ENCODE results near the gene TMEM38B.
A peak's percentile ranks its signal among the peaks of the same experiment; 100 is the strongest.
"Not testable (repeated sequence)": the region's sequence is repeated elsewhere in the genome, so short reads cannot be mapped to it uniquely, and the experiment has no call there.

Gene TMEM38B

DNA sequence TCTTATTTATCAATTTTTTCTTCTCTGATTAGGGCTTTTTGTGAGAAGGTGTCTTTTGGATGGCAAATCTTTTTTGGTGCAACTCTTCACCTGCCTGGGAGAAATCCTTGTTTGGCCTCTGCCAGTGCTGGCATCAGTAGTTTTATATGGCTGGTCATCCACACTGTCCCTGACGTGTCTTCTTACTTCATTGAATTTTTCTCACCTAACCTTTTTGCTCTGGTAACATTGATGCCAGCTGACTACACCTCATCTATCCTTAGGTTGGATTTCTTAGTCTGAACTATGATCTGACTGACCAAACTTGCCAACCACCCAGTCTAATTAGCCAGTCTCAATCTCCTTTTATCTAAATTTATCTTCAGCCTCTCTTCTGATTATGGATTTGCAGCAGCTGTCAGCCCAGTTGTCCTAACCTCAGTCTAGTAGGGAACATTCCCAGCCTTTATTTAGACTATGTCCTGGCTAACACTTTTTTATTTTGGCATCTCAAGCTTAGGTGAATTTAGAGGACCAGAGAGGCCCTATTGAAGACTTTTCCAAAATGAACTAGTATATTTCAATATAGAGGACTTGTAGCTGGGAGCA is 10.6 kb upstream of the TMEM38B start:
- DNase-seq, result no peak

DNA sequence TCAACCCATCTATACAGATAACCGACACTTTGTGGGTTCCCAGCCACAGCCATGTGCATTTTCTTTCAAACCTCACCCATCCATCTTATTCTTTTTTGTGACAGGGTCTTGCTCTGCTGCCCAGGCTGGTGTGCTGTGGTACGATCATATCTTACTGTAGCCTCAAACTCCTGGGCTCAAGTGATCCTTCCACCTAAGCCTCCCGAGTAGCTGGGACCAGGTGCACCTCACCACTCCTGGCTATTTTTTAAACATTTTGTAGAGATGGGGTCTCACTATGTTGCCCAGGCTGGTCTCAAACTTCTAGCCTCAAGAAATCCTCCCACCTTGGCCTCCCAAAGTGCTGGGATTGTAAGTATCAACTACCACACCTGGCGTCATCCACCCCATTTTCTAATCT is 7.4 kb upstream of the TMEM38B start:
- no peak for DNase-seq

DNA sequence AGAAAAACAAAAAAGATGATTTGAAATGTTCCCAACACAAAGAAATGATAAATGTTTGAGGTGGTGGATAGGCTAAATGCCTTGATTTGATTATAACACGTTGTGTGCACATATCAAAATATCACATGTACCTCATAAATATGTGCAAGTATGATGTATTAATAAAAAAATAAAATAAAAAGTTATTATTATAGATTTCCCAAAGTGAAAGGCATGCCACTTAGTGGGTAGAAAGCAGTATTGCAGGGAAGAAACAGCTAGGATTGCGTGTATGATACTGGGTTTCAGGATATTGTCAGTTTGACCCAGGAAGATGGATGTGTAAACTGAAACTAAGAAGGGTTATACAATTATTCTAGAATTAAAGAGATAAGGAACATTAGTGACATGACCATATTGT is 3.6 kb upstream of the TMEM38B start:
- DNase-seq, result no peak

DNA sequence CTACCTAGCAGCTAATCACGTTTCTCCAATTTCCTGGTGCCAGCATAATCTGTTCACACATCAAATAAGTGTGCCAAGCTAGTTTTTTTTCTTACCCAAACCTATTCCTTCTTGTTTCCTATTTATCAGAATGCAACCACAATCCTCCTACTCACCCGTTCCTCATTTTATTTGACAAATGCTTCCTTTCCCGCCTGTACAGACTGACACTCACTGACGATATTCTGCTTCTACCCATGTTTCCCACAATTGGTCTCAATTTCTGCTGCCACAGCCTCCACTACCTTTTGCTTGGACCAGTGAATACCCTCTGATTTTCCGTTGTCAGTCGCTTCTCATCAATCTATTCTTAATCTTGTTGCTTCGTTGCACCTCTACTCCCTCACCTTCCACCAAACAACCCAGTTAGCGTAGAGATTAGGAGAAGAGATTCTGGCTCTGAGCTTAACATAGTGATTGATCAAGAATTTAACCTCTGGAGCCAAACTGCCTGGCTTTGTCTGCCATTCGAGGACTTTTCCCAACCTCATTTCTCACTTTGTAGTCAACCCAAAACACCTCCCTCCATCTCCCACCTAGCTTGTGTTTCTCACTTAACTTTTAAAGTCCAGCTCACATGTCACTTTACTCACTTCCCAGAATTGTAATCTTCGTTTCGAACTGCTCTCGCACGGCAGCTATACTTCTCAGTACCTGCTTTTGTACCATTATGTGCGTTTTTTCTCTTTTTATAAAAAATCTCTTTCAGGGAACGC is 729 bp upstream of the TMEM38B start:
- peak; percentile 1 for DNase-seq

DNA sequence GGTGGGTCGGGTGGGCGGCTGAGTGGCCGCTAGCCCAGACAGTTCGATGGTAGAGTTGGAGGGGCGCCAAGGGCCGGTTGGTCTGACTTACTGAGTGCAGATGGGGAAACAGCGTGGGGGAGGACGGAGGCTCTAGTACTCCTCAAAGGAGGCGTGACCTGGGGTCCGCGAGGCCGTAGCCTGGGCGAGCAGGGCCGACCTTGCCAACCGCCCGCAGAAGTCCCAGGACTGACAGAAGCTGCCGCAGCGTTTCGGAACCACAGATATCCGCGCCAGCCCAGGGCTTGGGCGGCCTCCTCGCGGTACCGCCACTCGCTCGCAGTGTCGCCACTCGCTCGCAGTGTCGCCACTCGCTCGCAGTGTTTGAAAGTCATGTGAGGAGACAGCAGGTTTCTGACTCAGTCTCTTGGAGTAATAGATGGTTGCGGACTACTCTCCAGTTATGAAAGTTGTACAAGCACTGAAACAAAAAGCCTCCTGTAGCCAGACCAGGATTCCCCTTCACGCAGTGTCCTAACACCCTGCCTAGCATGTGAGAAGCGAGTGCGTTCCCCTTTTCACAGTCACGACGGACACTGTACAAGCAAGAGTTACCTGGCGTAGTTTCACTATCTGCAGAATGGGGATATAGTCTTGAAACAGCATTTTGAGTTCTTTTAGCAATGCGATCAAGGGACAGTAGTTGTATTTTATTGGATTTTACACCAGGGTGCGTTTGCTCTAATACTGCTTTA is 674 bp downstream of the TMEM38B start:
- DNase-seq, result peak; percentile 50

DNA sequence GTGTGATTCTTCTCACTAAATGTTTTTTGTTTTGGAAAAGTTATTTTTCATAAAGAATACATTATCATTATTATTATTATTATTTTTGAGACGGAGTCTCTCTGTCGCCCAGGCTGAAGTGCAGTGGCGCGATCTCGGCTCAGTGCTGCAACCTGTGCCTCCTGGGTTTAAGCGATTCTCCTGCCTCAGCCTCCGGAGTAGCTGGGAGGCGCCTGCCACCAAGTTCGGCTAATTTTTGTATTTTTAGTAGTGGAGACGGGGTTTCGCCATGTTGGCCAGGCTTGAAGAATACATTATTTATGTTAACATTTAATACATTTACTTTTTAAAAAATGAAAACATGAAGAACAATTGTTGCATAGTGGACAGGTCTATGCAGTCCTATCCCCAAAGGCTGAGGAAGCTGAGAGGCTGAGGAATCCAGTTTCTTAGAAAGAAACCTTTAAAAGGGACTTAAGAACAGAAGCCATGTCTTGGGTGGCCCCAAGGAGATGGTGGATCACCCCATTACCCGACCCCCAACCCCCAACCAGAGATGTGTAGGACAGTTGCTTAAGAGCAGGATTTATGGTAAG is 2.0 kb downstream of the TMEM38B start:
- DNase-seq, result no peak

DNA sequence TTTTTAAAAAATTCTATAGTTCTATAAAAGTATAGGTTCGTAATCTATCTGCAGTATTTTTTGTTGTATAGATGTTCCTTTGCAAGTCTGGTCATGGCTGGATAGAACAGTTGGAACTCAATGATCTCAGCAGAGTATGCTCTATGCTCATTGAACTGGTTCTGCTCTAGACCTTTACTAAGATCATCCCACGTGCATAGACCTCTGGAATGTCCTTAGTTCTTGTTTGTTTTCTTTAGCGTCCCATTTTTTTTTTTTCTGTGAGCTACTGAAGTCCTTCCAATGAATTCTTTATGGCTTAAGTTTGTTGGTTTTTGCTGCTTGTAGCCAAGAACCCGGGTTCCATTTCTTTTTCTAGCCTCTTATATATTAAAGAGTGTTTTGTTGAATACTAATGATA is 3.5 kb downstream of the TMEM38B start:
- no peak for DNase-seq

DNA sequence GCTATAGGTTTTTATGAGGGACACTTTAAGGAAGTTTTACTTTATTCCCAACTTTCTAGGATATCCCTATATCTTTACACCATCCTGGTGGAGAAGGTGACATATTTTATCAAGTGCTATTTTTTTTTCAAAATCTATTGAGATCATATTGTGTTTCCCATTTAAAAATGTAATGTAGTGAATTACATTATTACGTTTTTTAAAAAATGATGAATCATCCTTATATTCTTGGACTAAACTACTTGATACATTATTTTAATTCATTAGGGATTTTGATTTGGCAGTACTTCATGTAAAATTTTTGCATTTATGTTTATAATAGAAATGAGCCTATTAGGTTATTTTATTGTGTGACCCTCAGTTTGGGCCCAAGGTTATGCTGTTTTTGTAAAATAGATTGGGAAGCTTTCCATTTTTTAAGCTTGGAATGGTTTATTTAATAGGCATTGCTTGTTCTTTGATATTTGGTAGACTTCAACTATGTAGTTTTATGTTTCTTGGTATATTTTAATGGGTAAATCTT is 4.1 kb downstream of the TMEM38B start:
- DNase-seq, result no peak

DNA sequence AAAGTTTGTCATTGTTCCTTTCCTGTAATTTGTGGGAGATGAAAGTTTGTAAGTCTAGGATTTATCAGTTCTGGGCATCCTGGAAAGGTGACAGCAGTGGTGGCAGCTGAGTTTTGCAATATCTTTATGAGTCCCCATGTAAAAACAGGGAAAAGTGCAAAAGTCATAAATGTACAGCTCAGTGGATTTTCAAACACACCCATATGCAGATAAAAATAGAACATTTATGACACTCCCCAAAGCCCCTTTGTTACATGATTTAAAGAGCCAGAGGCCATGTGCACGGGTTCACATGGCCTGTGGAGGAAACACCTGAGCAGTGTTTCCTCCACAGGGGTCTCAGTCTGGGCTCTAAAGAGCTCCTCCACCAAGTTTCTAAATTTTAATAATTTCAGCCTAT is 6.3 kb downstream of the TMEM38B start:
- DNase-seq, result no peak

DNA sequence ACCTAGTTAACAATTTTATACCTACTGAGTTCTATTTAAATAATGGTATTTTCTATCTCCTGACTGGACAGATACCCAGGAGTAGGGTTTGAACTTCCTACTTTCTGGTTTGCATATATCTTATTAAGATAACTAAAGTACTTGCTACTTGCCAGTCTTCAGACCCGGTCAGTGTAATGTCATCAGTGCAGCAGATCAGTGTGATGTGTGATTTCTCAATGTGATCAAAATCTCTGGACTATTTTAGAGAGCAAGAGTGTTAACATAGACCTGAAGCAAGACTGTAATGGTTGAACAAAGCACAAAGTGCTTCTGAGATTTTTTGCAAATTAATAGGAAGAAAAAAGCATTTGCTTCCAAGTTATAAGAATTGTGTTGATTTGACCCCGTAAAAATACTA is 6.8 kb downstream of the TMEM38B start:
- no peak for DNase-seq

DNA sequence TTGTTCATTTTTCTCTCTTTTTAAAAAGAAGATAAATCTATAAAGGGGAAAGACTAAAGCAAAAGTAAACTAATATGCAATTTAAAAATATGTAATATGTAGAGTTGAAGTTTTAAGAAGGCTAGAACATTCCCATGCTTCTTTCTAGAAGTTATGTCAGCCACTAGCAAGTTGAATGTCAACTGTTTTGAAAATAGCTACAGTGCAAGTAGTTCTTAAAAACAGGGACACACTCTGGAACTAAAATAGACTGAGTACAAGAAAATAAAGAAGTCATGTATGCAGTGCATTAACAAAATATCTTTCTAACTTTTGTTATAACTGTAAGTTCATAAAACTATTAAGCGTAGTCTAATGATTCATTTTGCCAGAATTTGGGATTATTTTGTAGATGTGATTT is 7.9 kb downstream of the TMEM38B start:
- DNase-seq, result no peak

DNA sequence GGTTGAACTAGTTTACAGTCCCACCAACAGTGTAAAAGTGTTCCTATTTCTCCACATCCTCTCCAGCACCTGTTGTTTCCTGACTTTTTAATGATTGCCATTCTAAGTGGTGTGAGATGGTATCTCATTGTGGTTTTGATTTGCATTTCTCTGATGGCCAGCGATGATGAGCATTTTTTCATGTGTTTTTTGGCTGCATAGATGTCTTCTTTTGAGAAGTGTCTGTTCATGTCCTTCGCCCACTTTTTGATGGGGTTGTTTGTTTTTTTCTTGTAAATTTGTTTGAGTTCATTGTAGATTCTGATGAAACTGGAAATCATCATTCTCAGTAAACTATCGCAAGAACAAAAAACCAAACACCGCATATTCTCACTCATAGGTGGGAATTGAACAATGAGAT is 9.3 kb downstream of the TMEM38B start:
- not testable (repeated sequence) for DNase-seq

DNA sequence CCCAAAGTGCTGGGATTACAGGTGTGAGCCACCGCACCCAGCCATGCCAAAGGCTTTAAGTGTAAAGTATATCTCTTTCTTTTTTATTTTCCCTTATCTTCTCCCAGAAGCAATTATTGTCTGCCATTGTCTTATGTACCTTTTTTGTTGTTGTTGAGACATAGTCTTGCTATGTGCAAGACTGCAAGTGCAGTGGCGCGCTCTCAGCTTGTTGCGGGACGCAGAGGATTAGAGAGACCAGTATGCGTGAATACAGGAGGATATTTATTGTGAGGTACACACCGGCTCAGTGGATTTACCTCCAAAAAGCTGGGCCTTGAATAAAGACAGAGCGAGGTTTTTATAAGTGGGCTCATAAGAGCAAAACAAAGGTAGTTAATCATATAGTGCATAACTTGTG is 11.8 kb downstream of the TMEM38B start:
- DNase-seq, result no peak

DNA sequence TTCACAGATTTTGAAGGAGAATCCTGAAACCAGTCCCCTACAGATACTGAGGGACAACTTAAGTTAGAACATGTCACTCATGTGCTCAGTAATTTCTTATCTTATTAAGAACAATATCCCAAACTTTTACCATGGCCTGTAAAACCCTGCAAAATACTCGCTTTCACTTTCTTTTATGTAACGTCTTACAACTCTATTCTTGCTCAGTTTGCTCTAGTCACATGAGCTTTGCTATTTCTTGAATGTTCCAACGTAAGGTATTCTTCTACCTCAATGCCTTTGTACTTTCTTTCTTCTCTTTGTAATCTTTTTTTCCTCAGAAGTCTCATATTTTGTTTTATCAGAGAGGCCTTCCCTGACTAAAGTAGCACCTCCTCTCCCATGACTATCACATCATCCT is 14.1 kb downstream of the TMEM38B start:
- peak; percentile 1 for DNase-seq

DNA sequence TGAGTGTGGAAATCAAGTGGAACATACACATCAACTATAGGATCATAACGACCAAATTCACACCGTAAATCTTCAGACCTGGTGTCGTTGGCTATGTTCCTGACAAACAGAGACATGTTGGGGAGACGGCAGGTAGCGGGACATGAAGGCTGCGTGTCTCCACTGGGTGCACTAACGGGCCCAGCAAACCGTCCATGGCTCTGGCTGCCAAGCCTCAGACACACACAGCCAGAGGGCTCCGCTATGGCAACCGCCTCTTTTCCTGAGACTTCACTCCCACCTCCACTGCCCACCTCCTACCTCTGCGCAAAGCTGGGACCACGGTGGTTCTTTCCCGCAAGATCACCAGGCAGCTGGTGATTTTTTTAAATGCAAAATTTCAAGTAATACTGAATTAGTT is 16.3 kb downstream of the TMEM38B start:
- no peak for DNase-seq

DNA sequence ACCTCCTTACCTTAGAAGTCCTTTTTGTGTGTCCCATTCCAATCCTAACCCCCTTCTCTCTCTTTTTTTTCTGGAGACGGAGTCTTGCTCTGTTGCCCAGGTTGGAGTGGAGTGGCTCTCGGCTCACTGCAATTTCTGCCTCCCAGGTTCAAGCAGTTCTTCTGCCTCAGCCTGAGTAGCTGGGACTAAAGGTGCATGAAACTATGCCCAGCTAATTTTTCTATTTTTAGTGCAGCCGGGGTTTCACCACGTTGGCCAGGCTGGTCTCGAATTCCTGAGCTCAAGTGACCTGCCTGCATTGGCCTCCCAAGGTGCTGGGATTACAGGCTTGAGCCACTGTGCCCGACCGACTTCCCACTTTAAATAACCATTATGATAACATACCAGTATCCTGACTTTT is 17.5 kb downstream of the TMEM38B start:
- DNase-seq, result no peak

DNA sequence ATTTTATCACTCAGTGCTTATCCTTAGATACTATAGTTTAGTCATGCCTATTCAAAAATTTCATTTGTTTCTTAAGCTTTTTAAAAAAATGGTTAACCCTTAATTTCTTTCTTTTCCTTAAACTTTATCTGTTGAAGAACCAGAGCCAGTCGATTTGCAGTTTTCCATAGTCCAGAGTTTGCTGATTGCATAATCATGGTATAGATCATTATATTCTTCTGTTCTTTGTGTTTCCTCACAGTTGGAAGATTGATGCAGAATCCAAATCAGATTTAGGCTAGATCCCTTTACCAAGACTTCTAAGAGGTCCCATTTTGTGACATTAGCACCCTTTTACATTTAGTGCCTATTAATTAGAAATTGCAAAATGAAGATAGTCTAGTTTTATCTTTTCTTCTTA is 18.0 kb downstream of the TMEM38B start:
- no peak for DNase-seq

DNA sequence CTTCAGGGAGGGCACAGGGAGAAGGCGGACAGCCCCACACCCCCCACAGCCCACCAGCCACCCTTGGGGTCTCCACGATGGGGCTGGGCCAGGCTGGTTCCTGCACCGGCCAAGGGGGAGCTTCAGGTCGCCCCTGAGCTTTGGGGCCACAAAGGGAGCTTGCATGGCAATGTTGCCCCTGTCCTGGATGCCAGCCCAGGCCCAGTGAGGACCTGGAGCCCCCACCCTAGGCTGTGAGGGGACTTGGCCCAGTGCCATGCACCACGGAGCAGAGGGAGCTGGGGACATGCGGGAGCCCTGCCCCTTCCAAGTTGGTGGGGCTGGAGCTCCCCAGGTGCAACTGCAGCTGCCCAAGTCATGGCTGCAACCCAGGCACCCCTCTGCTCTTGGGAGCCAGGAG is 18.4 kb downstream of the TMEM38B start:
- no peak for DNase-seq

DNA sequence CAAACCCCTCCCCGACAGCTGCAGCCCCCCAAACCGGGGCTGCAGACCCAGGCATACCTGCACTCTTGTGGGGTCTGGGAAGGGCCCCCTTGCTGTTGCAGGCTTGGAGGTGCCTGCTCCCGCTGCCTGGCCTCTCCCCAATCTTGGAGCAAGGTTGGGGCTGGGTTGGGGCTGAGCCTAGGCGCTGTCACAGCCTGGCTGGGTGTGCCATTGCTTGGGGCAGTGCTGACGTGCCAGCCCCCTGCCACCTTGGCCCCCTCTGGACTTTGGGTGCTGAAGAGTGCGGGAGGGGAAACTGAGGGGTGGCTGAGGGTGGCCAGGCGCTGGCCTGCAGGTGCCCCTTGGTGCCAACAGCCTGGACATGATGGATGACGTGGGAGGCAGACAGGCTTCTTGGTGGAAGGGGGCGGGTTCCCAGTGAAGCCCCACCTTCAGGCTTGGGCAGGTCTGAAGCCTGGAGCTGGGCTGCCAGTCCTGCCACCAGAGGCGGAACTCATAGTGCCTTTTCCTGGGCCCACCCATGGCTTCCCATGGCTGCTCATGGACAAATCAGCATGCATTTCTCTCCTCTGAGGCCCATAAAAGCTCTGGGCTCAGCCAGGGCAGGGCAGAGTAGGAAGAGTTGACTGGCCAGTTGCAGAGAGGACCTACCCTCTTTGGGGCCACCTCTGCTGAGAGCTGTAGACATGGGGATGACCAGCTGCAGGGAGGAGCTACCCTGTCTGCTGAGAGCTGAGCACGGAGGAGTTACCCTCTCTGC is 19.1 kb downstream of the TMEM38B start:
- no peak for DNase-seq

DNA sequence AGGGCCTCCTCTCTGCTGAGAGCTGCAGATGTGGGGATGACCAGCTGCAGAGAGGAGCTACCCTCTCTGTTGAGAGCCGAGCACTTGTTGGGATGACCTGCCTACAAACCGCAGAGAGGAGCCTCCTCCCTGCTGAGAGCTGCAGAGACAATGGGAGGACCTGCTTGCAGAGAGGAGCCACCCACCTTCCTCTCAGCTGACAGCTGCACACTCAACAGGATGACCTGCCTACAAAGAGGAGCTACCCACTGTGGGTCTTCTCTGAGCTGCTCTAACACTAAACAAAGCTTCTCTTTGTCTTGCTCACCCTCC is 19.6 kb downstream of the TMEM38B start:
- no peak for DNase-seq

DNA sequence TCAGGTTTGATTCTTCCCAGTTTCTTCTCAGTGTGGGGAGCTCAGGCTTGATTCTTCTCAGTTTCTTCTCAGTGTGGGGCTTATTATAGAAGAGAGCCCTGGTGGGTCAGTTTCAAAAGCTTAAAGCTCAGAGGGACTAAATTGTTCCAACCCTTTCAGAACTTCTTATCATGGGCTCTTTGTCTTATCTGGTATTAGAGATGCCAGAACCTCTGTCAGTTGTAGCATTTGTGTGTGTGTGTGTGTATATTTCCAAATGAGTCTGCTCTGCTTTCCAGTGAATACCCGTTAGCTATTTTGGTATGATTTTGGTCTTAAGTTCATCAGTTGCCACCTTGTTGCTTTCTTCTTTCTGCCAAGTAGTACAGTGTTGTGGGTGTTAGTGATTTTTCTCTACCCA is 21.8 kb downstream of the TMEM38B start:
- DNase-seq, result no peak

DNA sequence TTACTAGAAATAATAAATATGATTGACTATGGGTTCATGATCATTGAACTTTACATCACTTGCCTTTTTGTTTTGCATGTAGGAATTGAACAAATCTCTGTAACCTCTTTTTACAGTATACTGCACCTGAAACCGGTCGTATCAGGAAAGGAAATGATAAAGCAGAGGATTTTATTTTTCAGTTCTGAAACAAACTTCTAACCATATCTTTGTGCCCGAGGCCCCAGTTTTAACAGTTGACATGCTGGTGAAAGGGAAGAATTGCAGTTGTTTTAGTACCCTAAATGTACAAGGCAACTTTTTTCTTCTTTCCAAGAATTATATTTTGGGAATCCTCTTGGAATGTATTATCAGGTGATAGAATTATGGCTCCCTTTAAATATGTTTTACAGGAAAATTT is 27.8 kb downstream of the TMEM38B start:
- DNase-seq, result no peak

DNA sequence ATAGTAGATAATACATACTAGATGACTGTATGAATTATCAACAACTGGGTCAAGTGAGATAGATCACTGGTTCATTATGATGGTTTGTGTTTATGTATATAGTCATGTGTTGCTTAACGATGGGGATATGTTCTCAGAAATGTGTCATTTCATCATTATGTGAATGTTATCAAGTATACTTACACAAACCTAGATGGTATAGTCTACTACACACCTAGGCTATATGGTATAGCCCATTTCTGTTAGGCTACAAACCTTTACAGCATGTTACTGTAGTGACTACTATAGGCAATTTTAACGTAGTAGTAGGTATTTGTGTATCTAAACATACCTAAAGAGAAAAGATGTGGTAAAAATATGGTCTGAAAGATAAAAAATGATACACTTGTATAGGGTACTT is 31.0 kb downstream of the TMEM38B start:
- no peak for DNase-seq

Measured in CD4-positive, alpha-beta T cell treated with Interleukin-21 for 1 hour (primary cell).